Fibroblast of lung (primary cell): ENCODE measurements around the gene CFAP107. TPM values are rescaled to one million over a fixed set of nuclear protein-coding genes. Genes with fewer than 3 reads are reported as not detected.

Experiments
- DNase-seq, 2 donors: peaks; one replicate each; pipeline versions ENCODE4 v3.0.0 to v3.0.0-alpha.2; 2010; ENCODE audit warnings: low read depth in 2 of 2
- H2AFZ ChIP-seq: 2 replicates; pipeline ENCODE4 v1.5.1; 2012; ENCODE audit warnings: low read length, control low read depth, inconsistent platforms
- H3K27ac ChIP-seq: 2 replicates; pipeline ENCODE4 v1.5.1; 2011; ENCODE audit warnings: low read length, control low read depth; ENCODE audit not compliant: insufficient read depth
- H3K27me3 ChIP-seq: 2 replicates; pipeline ENCODE4 v1.5.1; 2011; ENCODE audit warnings: mild to moderate bottlenecking, low read length; ENCODE audit not compliant: control insufficient read depth, insufficient read depth
- H3K36me3 ChIP-seq: 2 replicates; pipeline ENCODE4 v1.5.1; 2011; ENCODE audit warnings: low read length; ENCODE audit not compliant: control insufficient read depth, insufficient read depth
- H3K4me1 ChIP-seq: 2 replicates; pipeline ENCODE4 v1.5.1; 2011; ENCODE audit warnings: low read length; ENCODE audit not compliant: control insufficient read depth, insufficient read depth; ENCODE audit errors: extremely low read depth
- H3K4me2 ChIP-seq: 2 replicates; pipeline ENCODE4 v1.5.1; 2011; ENCODE audit warnings: low read length, control low read depth; ENCODE audit not compliant: insufficient read depth; ENCODE audit errors: extremely low read depth
- H3K4me3 ChIP-seq, 4 experiments: fragments of 200-600 bp in 1 of 4; sonication (generic) in 1 of 4; replicated peaks in 1 of 4; 2 replicates each; pipeline ENCODE4 v1.5.1; 2011 to 2016; ENCODE audit warnings: low read length in 4 of 4, low read depth in 3 of 4, mild to moderate bottlenecking in 3 of 4, control low read depth in 2 of 4, inconsistent platforms in 1 of 4, mixed read lengths in 1 of 4; ENCODE audit not compliant: insufficient read depth in 1 of 4; ENCODE audit errors: control extremely low read depth in 1 of 4
- H3K79me2 ChIP-seq: 2 replicates; pipeline ENCODE4 v1.5.1; 2012; ENCODE audit warnings: mild to moderate bottlenecking, low read length, inconsistent platforms; ENCODE audit not compliant: control insufficient read depth, insufficient read depth
- H3K9ac ChIP-seq: 2 replicates; pipeline ENCODE4 v1.5.1; 2011; ENCODE audit warnings: mild to moderate bottlenecking, low read length, control low read depth; ENCODE audit not compliant: insufficient read depth
- H3K9me3 ChIP-seq: 2 replicates; pipeline ENCODE4 v1.5.1; 2012; ENCODE audit warnings: low read depth, low read length; ENCODE audit not compliant: control insufficient read depth, insufficient read depth
- H4K20me1 ChIP-seq: 2 replicates; pipeline ENCODE4 v1.5.1; 2011; ENCODE audit warnings: low read length; ENCODE audit not compliant: control insufficient read depth, insufficient read depth; ENCODE audit errors: extremely low read depth
- EZH2 ChIP-seq: IDR thresholded peaks from 2 replicates; pipeline ENCODE4 v1.5.1; 2012; ENCODE audit warnings: low read length, control low read depth, mild to moderate bottlenecking; ENCODE audit errors: missing control alignments
- polyA plus RNA-seq, 2 donors: library from polyadenylated mRNA; depleted of rRNA in 1 of 2; stranded (reverse) in 1 of 2; unstranded in 1 of 2; fragments of >200 nt; gene quantifications; 2 replicates each; pipeline ENCODE4 v1.2.1, GENCODE V29; 2011 to 2012; ENCODE audit warnings: missing spikeins in 1 of 2
- total RNA-seq: library from RNA; depleted of rRNA; stranded (reverse); fragments of >200 nt; gene quantifications from 2 replicates; pipeline ENCODE4 v1.2.1, GENCODE V29; 2014
- TF ChIP-seq, protein P1 (sequence below), 2 donors: IDR thresholded peaks in 1 of 2; conservative IDR thresholded peaks in 1 of 2; 1 replicate in 1 of 2; 2 replicates in 1 of 2; pipeline ENCODE4 v1.5.1; 2011 to 2012; ENCODE audit warnings: low read length in 2 of 2, control low read depth in 1 of 2, inconsistent platforms in 1 of 2, low read depth in 1 of 2, mild to moderate bottlenecking in 1 of 2

CFAP107 gene
- total and polyA plus RNA-seq, 2 donors (not counting 1 experiment from before 2014, with no cell fraction given): not detected

GRCh38 chr1:12714710-12715475 is 31.1 kb upstream of the CFAP107 start:
- Histone ChIP-seq H2AFZ (no peak overlapping the region), H3K4me1 (no peaks in the 10 kb centered on the region), H3K27me3 (no peaks in the 10 kb centered on the region), H3K27ac (no peak overlapping the region), H3K36me3 (no peaks in the 10 kb centered on the region), H4K20me1 (no peaks in the 10 kb centered on the region), H3K4me3 (no peak overlapping the region), H3K4me2 (no peak overlapping the region), H3K79me2 (no peaks in the 10 kb centered on the region), H3K9me3 (no peaks in the 10 kb centered on the region), H3K9ac (no peak overlapping the region)
- DNase-seq: no peak
- no peak for TF ChIP-seq EZH2
- TF ChIP-seq, protein P1, sequence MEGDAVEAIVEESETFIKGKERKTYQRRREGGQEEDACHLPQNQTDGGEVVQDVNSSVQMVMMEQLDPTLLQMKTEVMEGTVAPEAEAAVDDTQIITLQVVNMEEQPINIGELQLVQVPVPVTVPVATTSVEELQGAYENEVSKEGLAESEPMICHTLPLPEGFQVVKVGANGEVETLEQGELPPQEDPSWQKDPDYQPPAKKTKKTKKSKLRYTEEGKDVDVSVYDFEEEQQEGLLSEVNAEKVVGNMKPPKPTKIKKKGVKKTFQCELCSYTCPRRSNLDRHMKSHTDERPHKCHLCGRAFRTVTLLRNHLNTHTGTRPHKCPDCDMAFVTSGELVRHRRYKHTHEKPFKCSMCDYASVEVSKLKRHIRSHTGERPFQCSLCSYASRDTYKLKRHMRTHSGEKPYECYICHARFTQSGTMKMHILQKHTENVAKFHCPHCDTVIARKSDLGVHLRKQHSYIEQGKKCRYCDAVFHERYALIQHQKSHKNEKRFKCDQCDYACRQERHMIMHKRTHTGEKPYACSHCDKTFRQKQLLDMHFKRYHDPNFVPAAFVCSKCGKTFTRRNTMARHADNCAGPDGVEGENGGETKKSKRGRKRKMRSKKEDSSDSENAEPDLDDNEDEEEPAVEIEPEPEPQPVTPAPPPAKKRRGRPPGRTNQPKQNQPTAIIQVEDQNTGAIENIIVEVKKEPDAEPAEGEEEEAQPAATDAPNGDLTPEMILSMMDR (conservative IDR thresholded peaks at IDR 0.05 in 1 of 2, IDR thresholded peaks at IDR 0.05 in 1 of 2; ENCODE audit: low read depth in 1 of 2, low read length in 2 of 2): no peak

DNA sequence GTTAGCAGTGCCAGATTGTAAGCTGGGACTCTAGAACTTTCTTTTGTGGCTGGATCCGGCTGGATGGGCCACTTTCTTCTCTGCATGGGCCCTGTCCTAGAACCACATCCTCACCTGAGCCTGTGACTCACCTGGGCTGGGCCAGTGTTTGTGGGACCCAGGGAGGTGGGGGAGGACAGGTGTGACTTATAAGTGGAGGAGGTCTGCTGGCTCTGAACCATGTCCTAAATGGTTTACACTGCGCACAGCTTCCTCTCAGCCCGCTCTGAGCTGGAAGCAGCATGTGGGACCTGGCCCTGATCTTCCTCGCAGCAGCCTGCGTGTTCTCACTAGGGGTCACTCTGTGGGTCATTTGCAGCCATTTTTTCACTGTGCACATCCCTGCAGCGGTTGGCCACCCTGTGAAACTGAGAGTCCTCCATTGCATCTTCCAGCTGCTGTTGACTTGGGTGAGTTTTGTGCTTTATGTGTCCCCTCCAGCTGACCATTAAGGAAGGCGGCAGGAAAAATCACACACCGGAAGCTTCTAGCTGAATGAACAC is 30.0 kb upstream of the CFAP107 start, which contains the start of gene AADACL3:
AADACL3 (plus strand) TSS at position 215 of the 542 bp plus-strand sequence; CDS start at position 282, 67 bp downstream.
- DNase-seq: no peak
- Histone ChIP-seq H3K9me3 (no peaks in the 10 kb centered on the region), H3K4me3 (no peak within 1 kb of the TSS), H3K9ac (no peak within 1 kb of the TSS), H3K36me3 (no peaks in the 10 kb centered on the region), H3K79me2 (no peaks in the 10 kb centered on the region), H2AFZ (no peak within 1 kb of the TSS), H3K27me3 (no peaks in the 10 kb centered on the region), H3K4me1 (no peaks in the 10 kb centered on the region), H3K27ac (no peak within 1 kb of the TSS), H4K20me1 (no peaks in the 10 kb centered on the region), H3K4me2 (no peak within 1 kb of the TSS)
- TF ChIP-seq, protein P1 (conservative IDR thresholded peaks at IDR 0.05 in 1 of 2, IDR thresholded peaks at IDR 0.05 in 1 of 2; ENCODE audit: low read depth in 1 of 2, low read length in 2 of 2): no peak
- TF ChIP-seq EZH2: no peak

DNA sequence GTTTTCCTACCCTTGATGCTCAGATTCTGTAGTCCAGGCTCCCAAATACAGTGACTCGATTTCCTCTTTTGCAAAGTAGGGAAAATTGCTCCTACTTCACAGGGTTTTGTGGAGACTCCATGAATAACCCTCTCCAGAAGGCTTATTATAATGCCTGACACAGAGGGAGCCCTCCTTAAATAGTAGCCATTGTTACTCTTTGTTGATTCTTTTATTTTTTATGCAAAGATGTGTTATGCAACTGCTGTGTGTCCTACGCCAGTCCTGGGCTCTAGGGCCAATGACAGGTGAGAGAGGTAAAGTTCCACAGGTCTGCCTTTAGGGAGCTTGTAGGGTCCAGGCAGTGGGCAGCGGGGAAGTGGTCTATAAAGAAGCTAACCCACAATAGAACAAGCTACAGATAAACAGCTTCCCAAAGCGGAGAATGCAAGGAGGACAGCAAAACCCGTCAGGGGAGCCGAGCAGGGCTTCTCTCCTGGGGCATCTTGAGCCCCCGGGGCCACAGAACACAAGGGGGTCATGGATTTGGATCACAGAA is 28.6 kb upstream of the CFAP107 start:
- Histone ChIP-seq H3K9me3 (no peaks in the 10 kb centered on the region), H3K4me2 (no peak overlapping the region), H3K36me3 (no peaks in the 10 kb centered on the region), H2AFZ (no peak overlapping the region), H3K79me2 (no peaks in the 10 kb centered on the region), H3K9ac (no peak overlapping the region), H3K4me3 (no peak overlapping the region), H3K4me1 (no peaks in the 10 kb centered on the region), H3K27ac (no peak overlapping the region), H3K27me3 (no peaks in the 10 kb centered on the region), H4K20me1 (no peaks in the 10 kb centered on the region)
- no peak for TF ChIP-seq EZH2
- TF ChIP-seq, protein P1 (conservative IDR thresholded peaks at IDR 0.05 in 1 of 2, IDR thresholded peaks at IDR 0.05 in 1 of 2; ENCODE audit: low read depth in 1 of 2, low read length in 2 of 2): no peak
- no peak for DNase-seq
